Measurements from ENCODE around the gene NBL1.

- TF ChIP-seq POLR2A (IDR thresholded peaks at IDR 0.05) (no peak), CTCF (IDR thresholded peaks at IDR 0.05) (no peak)
Measured at GRCh38 chr1:19643121-19643520, 990 bp upstream of the NBL1 start.
